HG02981 (cell line): Measurements from ENCODE around the gene CYP27B1.
A peak's percentile ranks its signal among the peaks of the same experiment; 100 is the strongest.
"Not testable (repeated sequence)": the region's sequence is repeated elsewhere in the genome, so short reads cannot be mapped to it uniquely, and the experiment has no call there.

Source experiments
- ATAC-seq: cut with Tn5 transposase; IDR thresholded peaks from one replicate; pipeline ENCODE4 v1.9.1; 2021; ENCODE audit warnings: mild to moderate bottlenecking, moderate library complexity; ENCODE audit not compliant: unreplicated experiment

The CYP27B1 gene

DNA sequence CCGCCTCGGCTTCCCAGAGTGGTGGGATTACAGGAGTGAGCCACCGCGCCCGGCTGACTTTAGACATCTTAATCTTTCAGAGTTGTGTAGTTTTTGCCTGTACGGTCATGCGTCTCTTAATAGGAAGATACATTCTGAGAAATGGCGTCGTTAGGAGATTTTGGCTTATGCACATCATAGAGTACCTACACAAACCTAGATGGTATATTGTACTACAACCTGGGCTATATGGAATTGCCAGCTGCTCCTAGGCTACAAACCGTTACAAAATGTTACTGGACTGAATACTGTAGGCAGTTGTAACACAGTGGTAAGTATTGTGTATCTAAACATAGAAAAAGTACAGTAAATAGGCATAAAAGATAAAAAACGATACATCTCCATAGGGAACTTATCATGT, 17.0 kb upstream of the CYP27B1 start:
- no peak for ATAC-seq

DNA sequence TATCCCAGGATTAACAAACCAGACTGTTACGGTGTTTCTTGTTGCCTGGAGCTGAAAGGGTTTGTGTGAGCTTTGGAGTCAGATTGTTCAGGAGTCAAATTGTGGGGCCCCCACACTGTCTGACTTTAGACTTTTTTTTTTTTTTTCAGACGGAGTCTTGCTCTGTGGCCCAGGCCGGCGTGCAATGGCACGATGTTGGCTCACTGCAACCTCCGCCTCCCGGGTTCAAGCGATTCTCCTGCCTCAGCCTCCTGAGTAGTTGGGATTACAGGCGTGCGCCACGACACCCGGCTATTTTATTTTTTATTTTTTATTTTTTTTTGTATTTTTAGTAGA, 16.6 kb upstream of the CYP27B1 start:
- no peak for ATAC-seq

DNA sequence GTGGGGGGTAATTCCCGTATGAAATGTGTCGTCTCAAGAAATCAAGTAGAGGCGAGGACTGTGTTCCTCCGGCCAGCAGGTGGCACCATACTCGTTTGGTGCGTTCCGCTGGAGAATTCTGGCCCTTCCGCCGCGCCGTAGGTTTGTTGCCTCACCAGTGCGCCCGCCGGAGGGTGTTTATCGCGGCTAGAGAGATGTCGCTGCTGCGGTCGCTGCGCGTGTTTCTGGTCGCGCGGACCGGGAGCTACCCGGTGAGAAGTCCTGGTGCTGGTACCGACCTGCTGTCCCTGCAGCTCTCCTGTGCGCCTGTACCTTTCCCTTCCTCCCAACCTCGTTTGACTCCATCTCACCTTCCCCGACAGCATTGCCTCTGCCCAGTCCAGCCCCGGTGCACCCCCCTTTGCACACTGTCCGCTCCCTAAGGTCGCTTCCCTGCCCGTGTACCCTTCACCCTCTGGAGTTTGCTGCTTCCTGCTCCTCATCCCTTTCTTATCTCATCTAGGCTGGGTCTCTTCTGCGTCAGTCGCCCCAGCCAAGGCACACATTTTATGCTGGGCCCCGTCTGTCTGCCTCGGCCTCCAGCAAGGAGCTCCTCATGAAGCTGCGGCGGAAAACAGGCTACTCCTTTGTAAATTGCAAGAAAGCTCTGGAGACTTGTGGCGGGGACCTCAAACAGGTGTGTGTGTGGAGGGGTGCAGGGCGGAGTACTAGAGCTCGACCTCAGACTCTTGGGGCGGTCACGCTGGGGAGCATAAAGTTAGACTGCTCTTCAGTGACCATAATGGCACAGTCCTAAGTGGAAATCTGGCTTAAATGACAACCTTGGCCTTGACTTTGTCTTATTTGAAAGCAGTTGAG, 16.0 kb upstream of the CYP27B1 start, which contains the start of gene TSFM:
Gene TSFM, plus strand, starts transcription at position 180 of the 858 bp plus-strand sequence. Its CDS starts 15 bp downstream, at position 195.
- ATAC-seq: peak; percentile 89

DNA sequence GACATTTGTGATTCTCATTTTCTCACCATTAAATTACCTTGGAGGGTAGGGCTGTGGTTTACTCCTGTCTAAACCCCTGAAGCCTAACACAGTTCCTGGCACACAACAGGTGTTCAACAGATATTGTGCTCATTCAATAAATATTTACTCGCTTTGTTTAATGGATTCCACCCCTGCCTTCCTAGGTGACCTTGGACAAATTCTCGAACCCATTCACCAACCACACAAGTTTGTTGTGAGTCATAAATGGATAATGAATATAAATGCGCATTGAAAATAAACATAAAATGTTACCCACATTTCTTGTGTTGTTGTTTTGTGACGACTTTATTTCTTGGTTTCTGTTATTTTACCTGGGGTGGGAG, 15.3 kb upstream of the CYP27B1 start:
- ATAC-seq: no peak

DNA sequence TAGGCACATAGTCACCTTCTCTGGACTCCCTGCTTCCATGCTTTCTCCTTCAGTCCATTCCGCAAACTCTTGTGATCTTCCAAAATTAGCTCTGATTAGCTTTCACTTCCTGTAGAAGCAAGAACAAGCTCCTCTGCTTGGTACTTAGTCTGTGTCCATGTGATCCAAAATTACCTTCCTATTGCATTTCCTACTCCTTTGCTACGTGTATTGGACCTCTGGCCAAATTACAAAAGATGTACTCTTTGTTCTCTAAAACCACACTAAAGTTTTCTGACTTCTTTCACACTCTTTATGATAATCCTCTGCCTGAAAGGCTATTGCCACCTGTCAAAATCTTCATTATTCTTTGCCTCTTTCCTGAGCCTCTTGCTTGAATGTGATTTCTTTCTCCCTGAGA, 14.9 kb upstream of the CYP27B1 start:
- ATAC-seq: no peak

DNA sequence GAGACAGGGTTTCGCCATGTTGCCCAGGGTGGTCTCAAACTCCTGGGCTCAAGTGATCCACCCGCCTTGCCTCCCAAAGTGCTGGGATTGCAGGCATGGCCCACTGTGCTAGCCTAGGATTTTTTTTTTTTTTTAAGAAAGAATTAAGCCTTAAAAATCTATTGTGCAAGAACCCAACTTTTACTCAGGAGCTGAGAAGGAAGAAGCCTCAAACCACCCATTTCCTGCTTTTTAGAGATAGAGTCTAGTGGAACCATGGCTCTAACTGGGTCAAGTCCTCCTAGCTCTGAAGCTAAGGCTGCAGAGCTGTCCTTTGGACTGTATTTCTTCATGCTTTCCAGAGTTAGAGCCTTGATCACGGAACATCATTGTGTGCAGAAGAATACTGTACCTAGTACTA, 14.4 kb upstream of the CYP27B1 start:
- ATAC-seq: no peak

DNA sequence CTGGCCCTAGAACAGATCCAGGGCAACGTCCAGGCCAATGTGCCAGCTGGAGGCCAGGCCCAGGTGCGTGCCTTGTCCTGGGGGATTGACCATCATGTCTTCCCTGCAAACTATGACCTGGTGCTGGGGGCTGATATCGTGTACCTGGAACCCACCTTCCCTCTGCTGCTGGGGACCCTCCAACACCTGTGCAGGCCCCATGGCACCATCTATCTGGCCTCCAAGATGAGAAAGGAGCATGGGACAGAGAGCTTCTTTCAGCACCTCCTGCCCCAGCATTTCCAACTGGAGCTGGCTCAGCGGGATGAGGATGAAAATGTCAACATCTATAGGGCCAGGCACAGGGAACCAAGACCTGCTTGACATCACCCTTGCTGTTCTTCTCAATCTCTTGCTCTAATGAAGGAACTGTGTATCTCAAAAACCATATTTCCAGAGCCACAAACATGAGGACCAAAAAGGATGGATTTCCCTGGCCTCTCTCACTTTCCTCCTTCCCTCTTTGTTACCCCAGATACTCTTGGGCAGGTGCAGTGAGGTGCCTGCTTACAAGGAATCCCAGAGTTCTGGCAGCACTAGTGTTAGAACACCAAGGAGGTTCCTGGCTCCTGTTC, 13.5 kb upstream of the CYP27B1 start:
- no peak for ATAC-seq

DNA sequence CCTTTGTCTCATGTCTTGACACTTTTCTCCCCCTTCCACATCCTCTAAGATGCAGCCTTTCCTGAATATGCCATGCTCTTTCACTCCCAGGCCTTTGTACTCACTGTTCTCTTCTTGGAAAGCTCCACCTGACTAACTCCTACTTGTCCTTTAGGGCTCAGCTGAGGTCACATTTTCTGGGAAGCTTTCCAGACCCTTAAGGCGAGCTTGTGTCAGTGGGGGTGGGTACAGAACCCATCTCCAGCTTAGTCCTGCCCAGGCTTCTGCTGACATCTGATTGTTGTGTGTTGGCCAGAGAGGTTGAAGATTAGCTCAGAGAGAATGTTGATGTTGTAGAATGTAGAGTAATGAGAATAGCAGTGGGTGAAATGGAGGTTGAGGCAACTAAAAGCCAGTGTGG, 12.9 kb upstream of the CYP27B1 start:
- ATAC-seq: no peak

DNA sequence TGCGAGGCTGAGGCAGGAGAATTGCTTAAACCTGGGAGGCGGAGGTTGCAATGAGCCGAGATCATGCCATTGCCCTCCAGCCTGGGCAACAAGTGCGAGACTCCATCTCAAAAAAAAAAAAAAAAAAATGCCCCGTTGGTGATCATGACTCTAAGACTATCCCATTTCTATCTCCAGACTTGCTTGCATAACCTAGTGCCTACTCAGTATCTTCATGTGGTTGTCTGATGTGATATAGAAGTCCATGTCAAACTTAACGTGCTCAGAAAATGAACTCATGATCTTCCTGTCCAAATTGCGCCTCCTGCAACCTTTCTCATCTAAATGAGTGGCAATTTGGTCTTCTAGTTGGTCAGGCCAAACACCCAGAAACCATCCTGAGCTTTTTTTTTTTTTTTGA, 11.0 kb upstream of the CYP27B1 start:
- ATAC-seq: no peak

DNA sequence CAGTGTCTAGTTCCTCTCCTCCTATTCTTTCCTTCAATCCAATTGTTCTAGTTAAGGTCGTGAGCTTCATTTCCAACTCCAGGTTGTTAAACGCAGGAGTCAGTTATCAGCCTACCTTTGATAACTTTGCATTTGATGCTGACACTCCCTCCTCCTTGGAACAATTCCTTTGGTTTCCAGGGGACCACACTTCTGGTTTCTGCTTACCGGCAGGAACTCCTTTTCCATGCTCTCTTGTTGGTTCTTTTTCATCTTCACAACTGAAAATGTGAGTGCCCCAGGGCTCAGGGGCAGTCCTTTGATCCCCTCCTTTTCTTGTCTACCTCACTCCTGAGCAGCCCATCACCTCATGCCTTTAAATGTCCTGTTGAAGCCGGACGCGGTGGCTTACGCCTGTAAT, 10.5 kb upstream of the CYP27B1 start:
- no peak for ATAC-seq

DNA sequence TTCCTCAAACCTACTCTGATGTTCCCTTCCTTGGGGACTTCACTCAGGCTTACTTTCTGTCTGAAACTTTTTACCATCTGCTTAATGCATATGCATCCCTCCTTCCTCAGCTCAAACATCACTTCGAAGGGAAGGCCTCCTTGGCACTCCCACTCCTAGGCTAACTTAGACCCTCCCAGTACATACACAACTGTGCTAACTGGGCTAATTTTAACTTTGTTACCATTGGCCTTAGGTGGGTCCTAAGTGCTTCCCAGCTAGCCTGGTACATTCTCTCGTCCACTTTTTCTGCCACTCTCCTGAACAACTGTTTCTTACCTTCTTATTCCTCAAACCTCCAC, 9.3 kb upstream of the CYP27B1 start:
- no peak for ATAC-seq

DNA sequence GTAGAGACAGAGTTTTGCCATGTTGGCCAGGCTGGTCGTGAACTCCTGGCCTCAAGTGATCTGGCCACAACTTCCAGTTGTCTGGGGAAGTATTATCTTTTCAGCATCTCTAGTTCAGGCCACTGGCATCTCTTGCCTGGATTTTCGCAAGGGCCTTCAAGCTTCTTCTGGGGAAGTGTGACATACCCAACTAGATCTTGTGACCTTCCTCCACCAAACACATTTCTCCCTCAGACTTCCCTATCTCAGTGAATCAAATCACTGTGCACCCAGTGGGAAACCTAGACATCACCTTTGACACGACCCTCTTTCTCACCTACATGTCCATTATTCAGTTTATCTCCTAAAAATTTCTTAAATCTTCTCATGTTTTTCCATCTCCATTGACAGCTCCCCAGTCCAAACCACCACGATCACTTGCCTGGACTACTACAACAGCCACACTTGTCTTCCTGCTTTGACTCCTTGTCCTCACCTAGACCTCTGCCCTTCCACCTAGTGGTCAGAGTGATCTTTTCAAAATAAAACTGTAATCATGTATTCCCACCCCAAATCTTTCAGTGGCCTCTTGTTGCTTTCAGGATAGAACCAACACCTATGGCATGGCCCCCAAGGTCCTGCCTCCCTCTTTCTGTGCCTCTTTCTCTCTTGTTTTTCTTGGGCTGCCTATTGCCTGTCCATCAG, 8.8 kb upstream of the CYP27B1 start:
- no peak for ATAC-seq

DNA sequence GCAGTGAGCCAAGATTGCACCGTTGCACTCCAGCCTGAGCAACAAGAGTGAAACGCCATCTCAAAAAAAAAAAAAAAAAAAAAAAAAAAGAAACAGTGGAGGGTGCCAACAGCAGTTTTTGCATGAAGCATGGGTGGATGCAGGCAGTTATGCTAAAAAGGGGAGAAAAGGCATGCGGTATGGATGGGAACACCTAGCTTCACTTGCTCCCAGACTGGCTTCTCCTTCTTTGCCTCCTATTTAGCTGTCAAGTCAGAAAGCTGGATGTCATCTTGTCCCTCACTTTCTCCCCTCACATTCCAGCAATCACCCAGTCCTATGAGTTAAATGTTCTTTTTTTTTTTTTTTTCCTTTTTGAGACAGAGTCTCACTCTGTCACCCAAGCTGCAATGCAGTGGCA, 8.2 kb upstream of the CYP27B1 start:
- no peak for ATAC-seq

DNA sequence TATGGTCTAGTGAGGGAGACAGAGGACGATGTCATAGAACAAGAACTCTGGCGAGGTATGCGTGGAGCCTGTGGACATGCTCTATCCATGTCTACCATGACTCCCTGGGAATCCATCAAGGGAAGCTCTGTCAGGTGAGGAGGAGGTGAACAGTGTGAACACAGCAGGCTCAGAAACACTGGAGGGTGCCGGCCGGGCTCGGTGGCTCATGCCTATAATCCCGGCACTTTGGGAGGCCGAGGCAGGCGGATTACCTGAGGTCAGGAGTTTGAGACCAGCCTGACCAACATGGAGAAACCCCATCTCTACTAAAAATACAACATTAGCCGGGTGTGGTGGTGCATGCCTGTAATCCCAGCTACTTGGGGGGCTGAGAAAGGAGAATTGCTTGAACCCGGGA, 7.8 kb upstream of the CYP27B1 start:
- ATAC-seq: not testable (repeated sequence)

DNA sequence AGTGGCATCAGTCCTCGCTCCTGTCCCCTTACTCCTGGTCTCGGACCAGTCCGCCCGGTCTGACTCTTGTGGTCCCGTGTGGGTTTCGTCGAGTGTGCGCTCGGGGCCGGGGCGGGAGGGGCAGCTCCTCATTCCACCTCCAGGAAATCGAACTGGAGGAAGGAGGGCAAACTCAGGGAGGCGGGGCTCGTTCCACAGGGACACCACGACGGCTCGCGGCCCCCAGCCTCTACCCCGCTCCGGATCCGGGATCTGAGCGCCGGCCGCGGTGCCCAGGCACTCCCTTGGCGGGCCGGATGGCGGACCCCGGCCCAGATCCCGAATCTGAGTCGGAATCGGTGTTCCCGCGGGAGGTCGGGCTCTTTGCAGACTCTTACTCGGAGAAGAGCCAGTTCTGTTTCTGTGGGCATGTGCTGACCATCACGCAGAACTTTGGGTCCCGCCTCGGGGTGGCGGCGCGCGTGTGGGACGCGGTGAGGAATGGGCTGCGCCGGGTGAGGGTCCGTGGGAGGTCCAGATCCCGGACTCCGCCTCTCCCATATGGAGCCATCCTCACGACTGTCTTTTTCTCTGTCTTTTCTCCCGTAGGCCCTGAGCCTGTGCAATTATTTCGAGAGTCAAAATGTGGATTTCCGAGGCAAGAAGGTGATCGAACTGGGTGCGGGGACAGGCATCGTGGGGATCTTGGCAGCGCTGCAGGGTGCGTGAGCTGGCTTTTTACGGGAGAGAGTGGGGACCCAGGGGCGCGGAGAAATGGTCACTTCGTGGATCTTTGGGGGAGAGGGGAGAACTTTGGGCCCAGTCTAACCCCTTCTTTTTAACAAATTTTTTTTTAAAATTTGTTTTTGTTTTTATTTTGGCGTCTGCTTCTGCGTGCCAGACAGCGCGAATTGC, 5.8 kb upstream of the CYP27B1 start, which contains the start of gene EEF1AKMT3:
Gene EEF1AKMT3, plus strand, starts transcription at position 186 of the 894 bp plus-strand sequence. Its CDS starts 111 bp downstream, at position 297.
- no peak for ATAC-seq

DNA sequence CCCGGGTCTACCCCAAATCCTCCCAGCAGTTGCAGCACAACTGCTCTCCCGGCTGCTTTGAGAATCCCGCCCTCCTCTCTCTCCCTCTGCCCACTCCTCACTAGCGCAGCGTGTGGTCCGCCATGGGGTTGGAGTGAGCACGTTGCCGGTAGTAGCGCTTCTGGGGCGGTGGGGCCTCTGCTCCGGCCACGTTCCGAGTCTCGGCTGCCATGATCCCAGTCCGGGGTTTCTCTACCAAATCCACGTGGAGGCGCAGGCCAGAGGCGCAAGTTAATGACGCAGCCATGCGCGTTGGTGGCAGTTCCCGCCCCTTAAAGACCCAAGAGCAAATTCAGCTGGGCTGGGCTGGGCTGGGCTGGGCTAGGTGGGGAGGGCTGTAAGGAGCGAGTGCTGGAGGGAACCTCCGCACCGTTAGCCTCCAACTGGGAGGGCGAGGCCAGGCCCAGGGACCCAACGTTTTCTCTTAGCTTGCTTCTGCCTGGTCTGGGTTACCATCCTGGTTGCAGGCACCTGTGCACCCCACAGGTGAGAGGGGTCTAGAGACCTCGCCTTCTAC, 5.1 kb upstream of the CYP27B1 start, which contains the start of gene METTL1:
Gene METTL1, minus strand, starts transcription at position 233 of the 556 bp plus-strand sequence. Its CDS starts 22 bp downstream, at position 211.
- peak; percentile 82 for ATAC-seq

DNA sequence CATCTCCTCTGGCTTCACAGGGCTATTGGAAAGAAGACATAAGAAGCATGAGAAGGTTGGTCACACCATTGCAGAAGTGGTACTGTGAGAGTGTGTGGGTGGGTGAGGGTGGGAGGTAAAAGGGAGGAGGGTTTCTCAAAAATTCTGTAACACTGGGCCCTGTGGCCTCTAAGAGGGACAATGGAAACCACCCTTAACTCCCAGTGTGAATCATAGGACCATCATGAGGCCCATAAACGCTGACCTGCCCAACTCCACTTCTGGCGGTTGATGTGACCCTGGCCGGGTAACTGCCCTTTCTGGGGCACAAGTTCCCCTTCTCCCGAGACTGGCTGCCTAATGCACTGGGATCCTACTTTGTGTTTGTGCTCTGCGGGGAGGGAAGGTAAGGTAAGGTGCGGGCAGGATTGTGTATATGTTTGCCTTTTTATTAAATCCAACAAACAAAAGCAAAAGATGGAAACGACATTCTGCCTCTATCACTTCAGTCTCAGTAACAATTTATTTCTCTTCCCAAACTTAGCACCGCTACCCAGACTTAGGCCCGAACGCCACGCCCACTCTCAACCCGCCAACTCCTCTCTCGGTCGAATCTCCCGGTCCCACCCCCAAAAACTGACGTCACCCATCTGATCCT, 4.5 kb upstream of the CYP27B1 start:
- peak; percentile 69 for ATAC-seq

DNA sequence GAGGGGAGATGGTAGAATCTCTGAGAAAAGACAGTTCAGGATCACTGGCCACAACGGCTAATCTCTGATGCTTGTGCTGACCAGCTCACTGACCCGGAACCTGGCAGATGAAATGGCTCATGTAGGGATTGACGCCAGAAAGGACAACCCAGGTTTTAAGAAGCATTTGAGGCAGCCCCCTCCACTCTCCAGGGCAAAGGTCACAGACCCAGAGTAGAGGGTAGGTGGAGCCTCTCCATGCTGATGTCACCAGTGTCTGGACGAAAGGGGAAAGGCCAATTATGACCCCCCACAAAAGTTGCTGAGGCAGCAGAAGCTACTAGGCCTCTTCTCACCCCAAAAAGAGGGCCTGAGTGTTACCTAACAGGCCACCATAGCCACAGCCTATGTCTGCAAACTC, 3.9 kb upstream of the CYP27B1 start:
- no peak for ATAC-seq

DNA sequence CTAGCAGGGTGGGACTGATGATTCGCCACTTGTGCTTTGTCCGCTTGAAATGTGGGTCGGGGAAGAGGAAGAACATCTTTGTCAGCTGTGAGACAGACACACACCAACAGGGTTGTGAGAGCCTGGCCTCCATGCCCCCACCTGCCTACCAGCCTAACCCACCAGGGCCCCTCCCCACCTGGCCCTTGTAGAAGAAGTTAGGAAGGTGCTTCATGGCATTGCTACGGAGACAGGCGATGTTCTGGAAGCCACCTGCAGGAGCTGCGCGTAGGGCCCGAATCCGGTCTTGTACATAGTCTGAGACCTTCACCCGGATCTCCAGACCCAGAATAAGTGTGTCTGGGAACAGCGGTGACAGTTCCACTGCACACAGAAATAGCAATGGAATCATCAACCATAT, 2.7 kb upstream of the CYP27B1 start:
- ATAC-seq: no peak

DNA sequence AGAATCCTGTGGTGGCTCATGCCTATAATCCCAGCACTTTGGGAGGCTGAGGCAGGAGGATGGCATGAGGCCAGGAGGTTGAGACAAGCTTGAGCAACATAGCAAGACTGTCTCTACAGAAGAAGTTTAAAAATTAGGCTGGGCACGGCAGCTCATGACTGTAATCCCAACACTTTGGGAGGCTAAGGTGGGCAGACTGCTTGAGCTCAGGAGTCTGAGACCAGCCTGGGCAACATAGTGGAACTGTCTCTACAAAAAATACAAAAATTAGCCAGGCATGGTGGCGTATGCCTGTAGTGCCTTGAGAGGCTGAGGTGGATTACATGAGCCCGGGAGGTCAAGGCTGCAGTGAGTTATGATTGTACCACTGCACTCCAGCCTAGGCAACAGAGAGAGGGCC, 998 bp upstream of the CYP27B1 start:
- no peak for ATAC-seq
